Measurements from ENCODE around the gene PTH1R. TPM values are rescaled to one million over a fixed set of nuclear protein-coding genes. Genes with fewer than 3 reads are reported as not detected.

Gene PTH1R
- polyA plus RNA-seq, 3 donors = not detected

DNA sequence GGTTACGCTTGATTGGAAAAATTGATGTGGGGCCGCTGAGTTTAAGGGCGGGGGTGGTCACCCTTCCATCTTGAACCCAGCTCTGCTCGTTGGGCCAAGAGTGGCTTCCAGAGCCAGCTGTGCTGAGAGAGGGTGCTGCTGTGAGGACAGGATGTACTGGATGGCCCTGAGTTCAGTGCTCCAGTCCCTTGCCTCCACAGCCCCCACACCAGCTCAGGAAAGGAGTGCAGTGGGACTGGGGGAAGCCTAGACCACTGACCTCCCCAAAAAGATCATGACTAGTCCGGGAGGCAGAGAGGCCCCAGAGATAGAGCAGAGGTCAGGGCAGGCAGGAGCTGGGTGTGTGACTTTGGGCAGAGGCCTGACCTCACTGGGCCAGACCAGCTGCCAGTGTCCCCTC lies 4.0 kb upstream of the PTH1R start:
- H3K4me3 ChIP-seq (replicated peaks in 1 of 3; ENCODE audit: low read depth in 2 of 3, low read length in 3 of 3) = no peak overlapping the region
- Mint-ChIP-seq H3K27me3 (ENCODE audit: low read depth in 3 of 3) (peaks cover 3 to 33% (median 19%) of the 10 kb centered on the region in 3 donors), H3K27ac (peak overlapping the region in 1 of 7 donors; percentile 72)

DNA sequence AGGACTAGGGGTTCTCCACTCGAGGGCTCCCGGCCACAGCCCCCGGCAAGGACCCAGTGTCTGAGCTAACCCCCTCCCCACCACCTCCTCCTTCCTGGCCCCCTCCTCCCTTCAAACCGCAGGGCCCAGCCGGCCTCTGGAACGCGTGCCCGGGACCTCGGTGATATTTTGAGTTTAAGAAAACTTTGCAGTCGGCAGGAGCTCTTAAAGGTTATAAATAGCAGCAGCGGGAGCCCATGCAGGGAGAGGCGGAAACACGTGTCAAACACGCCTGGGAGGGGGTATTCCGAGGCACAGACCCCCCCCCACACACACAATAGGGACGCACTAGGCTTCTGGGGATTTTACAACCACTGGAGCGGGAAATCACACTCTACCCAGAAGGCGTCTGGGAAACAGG lies 3.1 kb upstream of the PTH1R start:
- H3K9me3 Mint-ChIP-seq = peaks cover 0 to 2% (median 0%) of the 10 kb centered on the region in 7 donors
- peaks cover 0 to 6% of the 10 kb centered on the region in 2 donors for H3K27me3 ChIP-seq (ENCODE audit: control insufficient read depth in 2 of 2, insufficient read depth in 2 of 2, low read length in 2 of 2)
- peaks cover 3 to 37% (median 19%) of the 10 kb centered on the region in 3 donors for H3K27me3 Mint-ChIP-seq (ENCODE audit: low read depth in 3 of 3)
- H3K4me1 Mint-ChIP-seq = peaks cover 12% of the 10 kb centered on the region
- H3K4me3 Mint-ChIP-seq = no peak overlapping the region
- intact Hi-C loops (cut with micrococcal nuclease) = no loop called here
- H3K4me3 ChIP-seq (replicated peaks in 1 of 3; ENCODE audit: low read depth in 2 of 3, low read length in 3 of 3) = no peak overlapping the region
- H3K36me3 ChIP-seq (replicated peaks in 1 of 2; ENCODE audit: control insufficient read depth in 1 of 2, insufficient read depth in 2 of 2, low read length in 2 of 2) = no peaks in the 10 kb centered on the region
- H3K4me2 ChIP-seq (replicated peaks; ENCODE audit: extremely low read depth, low read length, poor library complexity, severe bottlenecking) = no peak overlapping the region
- no peak overlapping the region for H2AFZ ChIP-seq (ENCODE audit: insufficient read depth, low read depth, low read length, poor library complexity, severe bottlenecking)
- H3K36me3 Mint-ChIP-seq = no peaks in the 10 kb centered on the region
- no peak overlapping the region for H3K27ac Mint-ChIP-seq
- H3K9me3 ChIP-seq (replicated peaks in 1 of 2; ENCODE audit: control insufficient read depth in 1 of 2, insufficient read depth in 1 of 2, low read length in 2 of 2) = no peaks in the 10 kb centered on the region
- H3K79me2 ChIP-seq (ENCODE audit: insufficient read depth, low read length) = no peaks in the 10 kb centered on the region
- H3K9ac ChIP-seq (ENCODE audit: insufficient read depth, low read length, poor library complexity, severe bottlenecking) = no peak overlapping the region
- no peaks in the 10 kb centered on the region for H4K20me1 ChIP-seq (ENCODE audit: insufficient read depth, low read length)
- DNase-seq = no peak
- no peaks in the 10 kb centered on the region for H3K4me1 ChIP-seq (ENCODE audit: control insufficient read depth in 1 of 2, insufficient read depth in 2 of 2, low read length in 2 of 2)
- TF ChIP-seq CTCF (IDR thresholded peaks at IDR 0.05) = no peak
- 13% methylated on average over 6 of the region's 18 CpGs for WGBS (ENCODE audit: insufficient coverage)
- no peak overlapping the region for H3K27ac ChIP-seq (ENCODE audit: low read depth in 1 of 2, low read length in 2 of 2)

More for the DNA sequence above, 4.0 kb upstream of the PTH1R start:
- no peak for TF ChIP-seq CTCF (IDR thresholded peaks at IDR 0.05)
- Histone ChIP-seq H3K27me3 (ENCODE audit: control insufficient read depth in 2 of 2, insufficient read depth in 2 of 2, low read length in 2 of 2) (peaks cover 0 to 6% of the 10 kb centered on the region in 2 donors), H3K4me1 (ENCODE audit: control insufficient read depth in 1 of 2, insufficient read depth in 2 of 2, low read length in 2 of 2) (no peaks in the 10 kb centered on the region), H3K9me3 (replicated peaks in 1 of 2; ENCODE audit: control insufficient read depth in 1 of 2, insufficient read depth in 1 of 2, low read length in 2 of 2) (no peaks in the 10 kb centered on the region), H4K20me1 (ENCODE audit: insufficient read depth, low read length) (no peaks in the 10 kb centered on the region), H3K36me3 (replicated peaks in 1 of 2; ENCODE audit: control insufficient read depth in 1 of 2, insufficient read depth in 2 of 2, low read length in 2 of 2) (no peaks in the 10 kb centered on the region), H3K79me2 (ENCODE audit: insufficient read depth, low read length) (no peaks in the 10 kb centered on the region), H3K9ac (ENCODE audit: insufficient read depth, low read length, poor library complexity, severe bottlenecking) (no peak overlapping the region), H2AFZ (ENCODE audit: insufficient read depth, low read depth, low read length, poor library complexity, severe bottlenecking) (no peak overlapping the region), H3K4me2 (replicated peaks; ENCODE audit: extremely low read depth, low read length, poor library complexity, severe bottlenecking) (no peak overlapping the region), H3K27ac (ENCODE audit: low read depth in 1 of 2, low read length in 2 of 2) (no peak overlapping the region)
- 83% methylated on average over 1 of the region's 5 CpGs for WGBS (ENCODE audit: insufficient coverage)
- DNase-seq = no peak
- intact Hi-C loops (cut with micrococcal nuclease) = no loop called here
- peaks cover 12% of the 10 kb centered on the region for H3K4me1 Mint-ChIP-seq
- peaks cover 0 to 2% (median 0%) of the 10 kb centered on the region in 7 donors for H3K9me3 Mint-ChIP-seq
- no peak overlapping the region for H3K4me3 Mint-ChIP-seq
- H3K36me3 Mint-ChIP-seq = no peaks in the 10 kb centered on the region
